GM18861 (cell line): ENCODE measurements around the gene CCNYL1.
"Not testable (repeated sequence)": the region's sequence is repeated elsewhere in the genome, so short reads cannot be mapped to it uniquely, and the experiment has no call there.

Experiments used
- ATAC-seq: cut with Tn5 transposase; IDR thresholded peaks from one replicate; pipeline ENCODE4 v1.9.1; 2021; ENCODE audit not compliant: unreplicated experiment

The CCNYL1 gene

GRCh38 chr2:207734264-207734635 is 22.8 kb downstream of the CCNYL1 start:
- no peak for ATAC-seq

GRCh38 chr2:207734636-207735512 is 23.4 kb downstream of the CCNYL1 start:
- no peak for ATAC-seq

GRCh38 chr2:207735513-207735859 is 24.0 kb downstream of the CCNYL1 start:
- ATAC-seq = not testable (repeated sequence)

- ATAC-seq = no peak
Observed at GRCh38 chr2:207743514-207743913, 32.1 kb downstream of the CCNYL1 start.

- ATAC-seq = no peak
Observed at GRCh38 chr2:207744050-207744449, 32.6 kb downstream of the CCNYL1 start.

- ATAC-seq = no peak
Observed at GRCh38 chr2:207744451-207744850, 33.0 kb downstream of the CCNYL1 start.

- ATAC-seq = peak; percentile 87
Observed at GRCh38 chr2:207746131-207746530, 34.7 kb downstream of the CCNYL1 start.

- ATAC-seq = no peak
Observed at GRCh38 chr2:207747653-207748560, 36.5 kb downstream of the CCNYL1 start.

GRCh38 chr2:207748993-207749392 is 37.6 kb downstream of the CCNYL1 start:
- no peak for ATAC-seq

- ATAC-seq = no peak
Observed at GRCh38 chr2:207749873-207750272, 38.4 kb downstream of the CCNYL1 start.

- no peak for ATAC-seq
Observed at GRCh38 chr2:207750345-207750744, 38.9 kb downstream of the CCNYL1 start.

- ATAC-seq = no peak
Observed at GRCh38 chr2:207750876-207751275, 39.4 kb downstream of the CCNYL1 start.

GRCh38 chr2:207753688-207754087 is 42.2 kb downstream of the CCNYL1 start:
- ATAC-seq = not testable (repeated sequence)

- ATAC-seq = no peak
Observed at GRCh38 chr2:207754498-207755383, 43.3 kb downstream of the CCNYL1 start.

GRCh38 chr2:207758025-207758424 is 46.6 kb downstream of the CCNYL1 start:
- ATAC-seq = no peak

GRCh38 chr2:207759890-207760289 is 48.5 kb downstream of the CCNYL1 start:
- ATAC-seq = no peak

GRCh38 chr2:207760453-207760852 is 49.0 kb downstream of the CCNYL1 start:
- ATAC-seq = no peak

GRCh38 chr2:207761426-207761825 is 50.0 kb downstream of the CCNYL1 start:
- not testable (repeated sequence) for ATAC-seq

GRCh38 chr2:207762146-207762545 is 50.7 kb downstream of the CCNYL1 start:
- ATAC-seq = no peak

GRCh38 chr2:207763303-207763917 is 52.0 kb downstream of the CCNYL1 start:
- ATAC-seq = no peak
